Activated naive CD4-positive, alpha-beta T cell treated with anti-CD3 and anti-CD28 coated beads, Interleukin-2, amount 50 U/mL, for 72 hours (primary cell): ENCODE data around the gene TMEM190. TPM values are rescaled to one million over a fixed set of nuclear protein-coding genes. Genes with fewer than 3 reads are reported as not detected.

ENCODE experiments used
- ATAC-seq, 2 donors: fragments of 150-1000 bp; cut with Tn5 transposase; 2 replicates each; pipeline ENCODE4 v1.10.0; 2021; ENCODE audit warnings: mild to moderate bottlenecking in 2 of 2, moderate library complexity in 2 of 2
- DNase-seq, 2 donors: peaks; one replicate each; pipeline ENCODE4 v3.0.0; 2021 to 2022; ENCODE audit warnings: low spot score in 2 of 2
- H3K27ac Mint-ChIP-seq, 2 donors: one replicate each; pipeline ENCODE4 v1.8.0; 2022; ENCODE audit warnings: mild to moderate bottlenecking in 2 of 2, mixed read lengths in 2 of 2
- H3K36me3 Mint-ChIP-seq, 2 donors: one replicate each; pipeline ENCODE4 v1.8.0; 2022; ENCODE audit warnings: mixed read lengths in 2 of 2
- H3K9me3 Mint-ChIP-seq, 2 donors: one replicate each; pipeline ENCODE4 v1.8.0; 2022; ENCODE audit warnings: mixed read lengths in 2 of 2
- total RNA-seq, 2 donors: library from RNA; stranded (reverse); gene quantifications; one replicate each; pipeline ENCODE4 v1.2.3, GENCODE V29; 2022

TMEM190 gene
- total RNA-seq, 2 donors from 2014 or later = not detected

DNA sequence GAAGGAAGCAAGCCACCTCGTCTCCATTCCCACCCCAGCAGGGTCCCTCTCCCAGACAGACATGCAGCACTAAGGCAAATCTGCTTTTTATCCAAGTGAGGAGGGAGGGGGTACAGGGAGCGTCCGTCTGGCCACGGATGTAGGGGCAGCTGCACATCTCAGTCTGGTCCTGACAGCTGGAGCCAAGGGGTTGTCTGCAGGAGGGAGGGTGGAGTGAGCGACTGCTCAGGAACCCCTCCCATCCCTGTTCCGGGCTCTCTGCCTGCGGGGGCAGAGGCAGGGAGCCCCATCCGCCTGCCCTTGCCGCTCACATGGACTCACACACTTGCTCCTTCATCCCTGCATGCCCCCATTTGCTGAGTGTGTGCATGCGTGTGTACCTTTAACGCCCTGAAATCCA, 2.5 kb downstream of the TMEM190 start:
- H3K27ac Mint-ChIP-seq = peak overlapping the region in 1 of 2 donors; percentile 22
- peaks cover 0 to 21% of the 10 kb centered on the region in 2 donors for H3K36me3 Mint-ChIP-seq
- no peak for DNase-seq
- H3K9me3 Mint-ChIP-seq = peaks cover 0 to 6% of the 10 kb centered on the region in 2 donors
- no peak for ATAC-seq

DNA sequence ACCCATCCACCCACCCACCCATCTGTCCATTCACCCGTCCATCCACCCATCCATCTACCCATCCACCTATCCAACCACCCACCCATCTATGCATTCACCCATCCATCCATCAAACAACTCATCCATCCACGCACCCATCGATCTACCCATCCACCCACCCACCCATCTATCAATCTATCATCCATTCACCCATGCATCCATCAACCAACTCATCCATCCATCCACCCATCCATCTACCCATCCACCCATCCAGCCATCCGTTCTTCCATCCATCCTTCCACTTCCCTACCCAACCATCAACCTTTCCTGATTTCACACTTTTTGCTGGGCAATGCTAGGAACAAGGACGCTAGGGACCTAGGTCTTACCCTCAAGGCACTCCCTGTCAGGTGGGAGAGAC, 5.4 kb downstream of the TMEM190 start:
- Mint-ChIP-seq H3K36me3 (peaks cover 23 to 36% of the 10 kb centered on the region in 2 donors), H3K27ac (no peak overlapping the region), H3K9me3 (peaks cover 0 to 6% of the 10 kb centered on the region in 2 donors)
- DNase-seq (no peak), ATAC-seq (no peak)

DNA sequence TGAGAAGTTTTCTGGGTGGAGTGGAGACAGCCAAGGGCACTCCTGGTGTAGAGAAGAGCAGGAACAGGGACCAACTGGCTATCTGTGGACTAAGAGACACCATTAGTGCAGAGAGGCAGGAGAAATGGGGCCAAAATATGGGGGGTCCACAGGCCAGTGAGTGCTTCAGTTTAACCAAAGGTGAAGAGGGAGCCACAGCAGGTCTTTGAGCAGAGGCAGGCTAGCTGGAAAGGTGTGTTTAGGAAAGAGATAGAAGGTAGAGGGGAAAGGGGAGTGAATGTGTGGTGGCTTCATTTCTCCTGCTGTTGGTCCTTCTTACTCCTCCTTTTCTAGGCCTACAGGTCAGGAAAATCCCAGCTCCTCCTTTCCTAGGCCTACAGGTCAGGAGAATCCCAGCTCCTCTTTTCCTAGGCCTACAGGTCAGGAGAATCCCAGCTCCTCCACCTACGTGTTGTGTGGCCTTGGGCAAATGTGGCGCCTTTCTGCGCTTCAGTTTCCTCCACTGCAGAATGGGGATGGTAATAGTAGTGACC, 6.0 kb downstream of the TMEM190 start:
- Mint-ChIP-seq H3K27ac (peak overlapping the region; percentile 85 to 96), H3K9me3 (peaks cover 0 to 6% of the 10 kb centered on the region in 2 donors), H3K36me3 (peaks cover 28 to 42% of the 10 kb centered on the region in 2 donors)
- ATAC-seq (no peak), DNase-seq (no peak)

DNA sequence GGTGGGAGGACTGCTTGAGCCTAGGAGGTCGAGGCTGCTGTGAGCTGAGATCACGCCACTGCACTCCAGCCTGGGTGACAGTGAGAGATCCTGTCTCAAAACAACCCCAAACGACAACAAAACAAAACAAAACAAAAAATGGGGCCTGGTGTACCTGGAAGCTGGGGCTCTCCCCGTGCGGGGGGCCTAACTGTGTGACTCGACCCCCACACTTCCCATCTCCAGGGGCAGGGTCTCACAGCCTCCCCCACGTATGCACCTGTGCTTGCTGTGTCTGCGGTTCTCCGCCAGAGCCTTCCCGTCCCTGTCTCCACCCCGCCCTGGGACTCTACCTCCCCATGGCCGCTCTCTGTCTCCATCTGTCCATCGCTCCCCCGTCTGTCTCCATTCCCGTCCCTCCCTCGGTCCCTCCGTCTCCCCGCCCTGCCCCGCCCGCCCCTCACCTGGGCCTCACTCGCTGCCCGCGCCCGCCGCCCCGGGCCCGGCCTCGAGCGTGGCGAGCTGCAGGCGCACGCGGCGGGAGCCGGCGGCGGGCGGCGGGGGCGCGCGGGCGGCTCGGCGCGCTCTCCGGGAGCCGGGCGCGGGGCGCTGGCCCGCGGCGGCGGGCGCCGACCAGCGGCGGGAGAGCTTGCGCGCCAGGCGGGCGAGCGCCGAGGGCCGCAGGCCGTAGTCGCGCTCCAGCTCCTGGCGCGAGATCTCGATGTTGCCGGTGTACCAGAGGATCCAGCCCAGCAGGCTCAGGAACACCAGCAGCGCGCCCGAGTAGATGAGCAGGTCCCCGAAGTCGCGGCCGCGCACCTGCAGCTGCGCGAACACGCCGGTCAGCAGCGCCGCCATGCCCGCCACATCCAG, 6.9 kb downstream of the TMEM190 start:
- peak overlapping the region; percentile 85 to 96 for H3K27ac Mint-ChIP-seq
- peak in 1 of 2 donors; percentile 57 for DNase-seq
- H3K9me3 Mint-ChIP-seq = peaks cover 0 to 6% of the 10 kb centered on the region in 2 donors
- H3K36me3 Mint-ChIP-seq = peaks cover 33 to 49% of the 10 kb centered on the region in 2 donors
- ATAC-seq = peak; percentile 28 to 39

DNA sequence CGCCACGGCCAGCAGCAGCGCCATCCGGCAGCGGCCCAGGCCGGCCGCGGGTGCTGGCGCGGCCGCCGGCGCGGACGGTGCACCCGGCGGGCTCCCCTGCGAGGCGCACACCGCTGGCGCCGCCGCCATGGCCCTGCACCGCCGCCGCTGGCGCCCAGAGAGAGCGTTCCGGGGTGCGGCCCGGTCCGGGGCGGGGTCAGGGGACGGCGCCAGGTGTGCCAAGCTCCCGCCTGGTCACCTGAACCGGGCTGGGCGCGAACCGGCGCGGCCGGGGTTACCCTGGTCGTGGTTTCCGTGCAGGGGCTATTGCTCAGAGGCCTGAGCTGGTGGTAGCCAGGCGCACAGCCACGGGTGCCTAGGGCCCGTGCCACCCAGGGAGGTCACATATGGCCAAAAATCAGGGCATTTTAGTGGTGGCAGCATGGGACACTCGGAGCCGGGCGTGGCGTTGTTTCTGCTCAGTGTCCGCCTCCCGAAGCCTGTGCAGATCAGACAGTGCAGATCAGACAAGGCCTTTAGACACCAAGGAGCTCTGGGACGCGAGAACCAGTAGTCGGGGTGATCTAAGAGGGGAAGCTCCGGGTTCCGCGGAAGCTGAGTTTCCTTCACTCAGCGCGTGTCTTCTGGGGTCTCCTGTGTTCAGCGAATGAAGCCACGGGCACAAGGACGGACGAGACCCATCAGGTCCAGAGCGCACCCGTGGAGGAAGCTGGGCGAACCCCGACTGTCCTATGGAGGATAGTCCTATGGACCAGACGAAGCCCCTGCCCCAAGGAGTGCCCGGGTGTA, 7.7 kb downstream of the TMEM190 start, which contains the start of gene TMEM238:
TSS of gene TMEM238 (minus strand) at position 162 of the 789 bp plus-strand sequence. CDS start at position 129, 33 bp downstream.
- ATAC-seq (peak; percentile 8 to 21), DNase-seq (peak in 1 of 2 donors; percentile 63)
- Mint-ChIP-seq H3K9me3 (peaks cover 0 to 6% of the 10 kb centered on the region in 2 donors), H3K36me3 (peaks cover 34 to 51% of the 10 kb centered on the region in 2 donors), H3K27ac (peak within 1 kb of the TSS; percentile 96 to 100)

GRCh38 chr19:55384920-55385723, 8.5 kb downstream of the TMEM190 start:
- peaks cover 0 to 6% of the 10 kb centered on the region in 2 donors for H3K9me3 Mint-ChIP-seq
- peak overlapping the region; percentile 96 to 100 for H3K27ac Mint-ChIP-seq
- H3K36me3 Mint-ChIP-seq = peaks cover 34 to 56% of the 10 kb centered on the region in 2 donors
- peak; percentile 91 to 97 for DNase-seq
- peak; percentile 82 to 85 for ATAC-seq

DNA sequence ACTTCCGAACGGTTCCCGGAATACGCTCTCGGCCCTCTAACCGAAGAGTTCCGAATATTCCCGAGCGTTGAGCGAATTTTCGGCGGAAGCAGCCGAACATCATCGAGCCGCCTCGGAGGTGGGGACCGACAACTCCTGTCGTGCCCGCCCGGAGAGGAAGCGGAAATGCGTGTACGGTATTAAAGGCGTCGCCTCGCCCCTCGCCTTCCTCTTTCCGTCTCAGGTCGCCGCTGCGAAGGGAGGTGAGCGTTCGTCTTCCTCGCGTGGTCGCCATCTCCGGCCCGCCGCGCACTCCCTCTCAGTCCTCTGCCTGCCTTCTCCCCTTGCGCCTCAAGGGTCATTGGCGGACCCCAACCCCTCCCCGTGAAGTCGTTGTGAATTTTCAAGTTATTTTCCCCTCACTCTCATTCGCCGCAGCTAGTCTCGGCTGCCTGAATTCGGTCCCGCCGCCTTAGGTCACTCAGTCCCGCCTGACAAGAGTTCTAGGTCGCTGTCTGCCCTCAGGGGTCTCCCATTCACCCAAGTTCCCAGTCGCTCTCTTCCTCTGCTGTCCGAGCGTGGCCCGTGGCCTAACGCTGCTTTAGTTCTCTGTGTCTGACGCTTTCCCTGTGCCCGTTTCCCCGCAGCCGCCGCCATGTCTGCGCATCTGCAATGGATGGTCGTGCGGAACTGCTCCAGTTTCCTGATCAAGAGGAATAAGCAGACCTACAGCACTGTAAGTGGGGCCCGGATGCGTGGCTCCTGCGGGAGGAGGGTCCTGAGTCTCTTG, 9.3 kb downstream of the TMEM190 start, which contains the start of gene RPL28:
TSS of gene RPL28 (plus strand) at position 209 of the 769 bp plus-strand sequence. CDS start at position 635, 426 bp downstream.
- peaks cover 34 to 56% of the 10 kb centered on the region in 2 donors for H3K36me3 Mint-ChIP-seq
- H3K27ac Mint-ChIP-seq = peak within 1 kb of the TSS; percentile 96 to 100
- H3K9me3 Mint-ChIP-seq = peaks cover 0 to 6% of the 10 kb centered on the region in 2 donors
- peak; percentile 74 to 78 for ATAC-seq
- DNase-seq = peak; percentile 98 to 99

- H3K9me3 Mint-ChIP-seq = peaks cover 0 to 6% of the 10 kb centered on the region in 2 donors
- DNase-seq (no peak), ATAC-seq (no peak)
- H3K27ac Mint-ChIP-seq = peak overlapping the region; percentile 96 to 100
- H3K36me3 Mint-ChIP-seq = peaks cover 34 to 55% of the 10 kb centered on the region in 2 donors
These were observed 9.9 kb downstream of the TMEM190 start for GRCh38 chr19:55386493-55386971.

DNA sequence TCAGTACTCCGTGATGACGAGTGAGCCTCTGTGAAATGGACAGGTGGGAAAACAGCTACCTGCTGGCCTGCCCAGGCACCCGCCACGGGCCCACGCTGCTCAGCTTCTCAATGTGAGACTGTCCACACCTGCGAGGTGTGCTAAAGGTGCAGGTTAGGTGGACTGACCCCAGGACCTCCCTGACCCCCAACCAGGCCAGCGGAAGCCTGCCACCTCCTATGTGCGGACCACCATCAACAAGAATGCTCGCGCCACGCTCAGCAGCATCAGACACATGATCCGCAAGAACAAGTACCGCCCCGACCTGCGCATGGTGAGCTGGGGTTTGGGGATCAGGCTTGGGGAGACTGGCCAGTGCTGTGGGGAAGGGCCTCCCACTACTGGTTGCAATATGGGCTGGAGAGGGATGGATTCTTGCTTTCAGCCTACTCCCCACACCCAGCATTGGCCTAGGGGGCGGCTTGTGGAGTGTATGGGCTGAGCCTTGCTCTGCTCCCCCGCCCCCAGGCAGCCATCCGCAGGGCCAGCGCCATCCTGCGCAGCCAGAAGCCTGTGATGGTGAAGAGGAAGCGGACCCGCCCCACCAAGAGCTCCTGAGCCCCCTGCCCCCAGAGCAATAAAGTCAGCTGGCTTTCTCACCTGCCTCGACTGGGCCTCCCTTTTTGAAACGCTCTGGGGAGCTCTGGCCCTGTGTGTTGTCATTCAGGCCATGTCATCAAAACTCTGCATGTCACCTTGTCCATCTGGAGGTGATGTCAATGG, 11.3 kb downstream of the TMEM190 start:
- Mint-ChIP-seq H3K9me3 (no peaks in the 10 kb centered on the region), H3K36me3 (peaks cover 34 to 41% of the 10 kb centered on the region in 2 donors), H3K27ac (peak overlapping the region; percentile 96 to 100)
- ATAC-seq (no peak), DNase-seq (no peak)

- peaks cover 29 to 35% of the 10 kb centered on the region in 2 donors for H3K36me3 Mint-ChIP-seq
These were observed 13.0 kb downstream of the TMEM190 start for GRCh38 chr19:55389386-55390317.

GRCh38 chr19:55390461-55390880, 13.8 kb downstream of the TMEM190 start:
- ATAC-seq (no peak), DNase-seq (no peak)
- H3K36me3 Mint-ChIP-seq = peaks cover 26 to 35% of the 10 kb centered on the region in 2 donors
- no peaks in the 10 kb centered on the region for H3K9me3 Mint-ChIP-seq
- peak overlapping the region; percentile 73 to 91 for H3K27ac Mint-ChIP-seq

More at GRCh38 chr19:55389386-55390317, 13.0 kb downstream of the TMEM190 start:
- Mint-ChIP-seq H3K9me3 (no peaks in the 10 kb centered on the region), H3K27ac (peak overlapping the region; percentile 73 to 91)
- DNase-seq = no peak
- no peak for ATAC-seq

DNA sequence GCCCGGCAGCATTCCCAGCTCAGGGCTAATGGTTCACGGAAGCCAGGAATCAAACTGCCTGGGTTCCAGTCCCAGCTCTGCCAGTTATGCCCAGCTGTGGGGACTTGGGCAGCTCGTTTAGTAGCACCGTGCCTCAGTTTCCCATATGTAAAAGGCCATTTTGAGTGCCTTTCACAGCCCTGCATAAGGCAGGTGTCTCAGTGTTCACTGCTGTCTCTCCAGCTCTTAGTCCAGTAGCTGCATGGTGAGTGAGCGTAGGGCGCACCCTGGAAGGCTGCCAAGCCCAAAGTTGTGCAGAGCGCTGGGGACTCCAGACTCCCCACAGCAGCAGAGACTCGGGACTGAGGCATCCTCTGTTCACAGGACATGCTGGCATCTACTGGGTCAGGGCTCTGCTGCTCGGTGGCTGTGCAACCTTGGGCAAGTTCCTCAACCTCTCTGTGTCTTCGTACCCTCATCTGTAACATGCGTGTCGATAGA, 14.6 kb downstream of the TMEM190 start:
- no peaks in the 10 kb centered on the region for H3K9me3 Mint-ChIP-seq
- peak overlapping the region; percentile 73 to 75 for H3K27ac Mint-ChIP-seq
- ATAC-seq (no peak), DNase-seq (no peak)
- peaks cover 19 to 28% of the 10 kb centered on the region in 2 donors for H3K36me3 Mint-ChIP-seq
